SKM-1 treated with dmso at 0.1 percent for 144 hours (cell line): ENCODE data around the gene DNAI2.
"Not testable (repeated sequence)": the region's sequence is repeated elsewhere in the genome, so short reads cannot be mapped to it uniquely, and the experiment has no call there.

Experiments used
- DNase-seq: peaks from one replicate; lab custom pipeline; 2025; ENCODE audit not compliant: unreplicated experiment; lab: John Stamatoyannopoulos, UW

DNAI2 gene

GRCh38 chr17:74244548-74244947, 29.5 kb upstream of the DNAI2 start:
- no peak for DNase-seq

GRCh38 chr17:74245145-74245831, 28.7 kb upstream of the DNAI2 start:
- no peak for DNase-seq

- DNase-seq = no peak
Measured at GRCh38 chr17:74245871-74246270, 28.2 kb upstream of the DNAI2 start.

GRCh38 chr17:74249590-74250270, 24.3 kb upstream of the DNAI2 start:
- no peak for DNase-seq

- no peak for DNase-seq
Measured at GRCh38 chr17:74250324-74250995, 23.6 kb upstream of the DNAI2 start.

GRCh38 chr17:74251051-74251450, 23.0 kb upstream of the DNAI2 start:
- no peak for DNase-seq

- DNase-seq = no peak
Measured at GRCh38 chr17:74251569-74251968, 22.5 kb upstream of the DNAI2 start.

GRCh38 chr17:74252211-74252610, 21.8 kb upstream of the DNAI2 start:
- DNase-seq = no peak

- DNase-seq = no peak
Measured at GRCh38 chr17:74253036-74253435, 21.0 kb upstream of the DNAI2 start.

- DNase-seq = no peak
Measured at GRCh38 chr17:74257311-74257710, 16.7 kb upstream of the DNAI2 start.

GRCh38 chr17:74259667-74260524, 14.1 kb upstream of the DNAI2 start:
- no peak for DNase-seq

- DNase-seq = no peak
Measured at GRCh38 chr17:74260525-74260850, 13.5 kb upstream of the DNAI2 start.

GRCh38 chr17:74262601-74263000, 11.4 kb upstream of the DNAI2 start:
- DNase-seq = no peak

GRCh38 chr17:74267054-74267453, 7.0 kb upstream of the DNAI2 start:
- DNase-seq = not testable (repeated sequence)

GRCh38 chr17:74267579-74267978, 6.5 kb upstream of the DNAI2 start:
- DNase-seq = no peak

- DNase-seq = no peak
Measured at GRCh38 chr17:74267987-74268499, 6.0 kb upstream of the DNAI2 start.

GRCh38 chr17:74268558-74268957, 5.5 kb upstream of the DNAI2 start:
- DNase-seq = no peak

GRCh38 chr17:74270333-74270732, 3.7 kb upstream of the DNAI2 start:
- no peak for DNase-seq

- DNase-seq = no peak
Measured at GRCh38 chr17:74271281-74271680, 2.8 kb upstream of the DNAI2 start.

GRCh38 chr17:74271901-74272561, 2.0 kb upstream of the DNAI2 start:
- DNase-seq = no peak

- no peak for DNase-seq
Measured at GRCh38 chr17:74272731-74273201, 1.3 kb upstream of the DNAI2 start.
